Natural killer cell (primary cell): Measurements from ENCODE around the gene CDH2. TPM values are rescaled to one million over a fixed set of nuclear protein-coding genes. Genes with fewer than 3 reads are reported as not detected.

Experiments used
- ATAC-seq, 3 donors: fragments of 150-1000 bp in 2 of 3; fragments of 200-7000 bp in 1 of 3; cut with Tn5 transposase; 1 replicate in 1 of 3; 2 replicates in 2 of 3; pipeline ENCODE4 v1.10.0; 2021; ENCODE audit warnings: mild to moderate bottlenecking in 2 of 3, moderate library complexity in 2 of 3
- DNase-seq, 2 donors: peaks; one replicate each; pipeline versions ENCODE4 v3.0.0 to v3.0.0-alpha.2; 2013 to 2021; ENCODE audit warnings: mixed read lengths in 1 of 2
- H3K27ac ChIP-seq: one replicate; pipeline ENCODE4 v1.5.1; 2013; ENCODE audit warnings: mild to moderate bottlenecking, low read length
- H3K27me3 ChIP-seq: one replicate; pipeline ENCODE4 v1.6.1; 2013; ENCODE audit warnings: low read length; ENCODE audit not compliant: control insufficient read depth, insufficient read depth
- H3K36me3 ChIP-seq: one replicate; pipeline ENCODE4 v1.6.1; 2013; ENCODE audit warnings: low read length; ENCODE audit not compliant: control insufficient read depth, insufficient read depth
- H3K4me1 ChIP-seq: one replicate; pipeline ENCODE4 v1.6.1; 2013; ENCODE audit warnings: low read length; ENCODE audit not compliant: control insufficient read depth, insufficient read depth
- H3K4me3 ChIP-seq: one replicate; pipeline ENCODE4 v1.5.1; 2013; ENCODE audit warnings: low read length
- H3K9me3 ChIP-seq: one replicate; pipeline ENCODE4 v1.6.1; 2013; ENCODE audit warnings: low read length; ENCODE audit not compliant: control insufficient read depth, insufficient read depth
- H3K27ac Mint-ChIP-seq, 2 donors: one replicate each; pipeline ENCODE4 v1.8.0; 2022; ENCODE audit warnings: mild to moderate bottlenecking in 2 of 2, mixed read lengths in 2 of 2, moderate library complexity in 1 of 2
- H3K27me3 Mint-ChIP-seq, 2 donors: one replicate each; pipeline ENCODE4 v1.8.0; 2022; ENCODE audit warnings: low read depth in 2 of 2, mixed read lengths in 2 of 2
- H3K36me3 Mint-ChIP-seq: one replicate; pipeline ENCODE4 v1.8.0; 2022; ENCODE audit warnings: mixed read lengths
- H3K4me1 Mint-ChIP-seq, 2 donors: one replicate each; pipeline ENCODE4 v1.8.0; 2022; ENCODE audit warnings: mixed read lengths in 2 of 2
- H3K4me3 Mint-ChIP-seq: one replicate; pipeline ENCODE4 v1.8.0; 2022; ENCODE audit warnings: mild to moderate bottlenecking, moderate library complexity, mixed read lengths
- H3K9me3 Mint-ChIP-seq, 2 donors: one replicate each; pipeline ENCODE4 v1.8.0; 2022; ENCODE audit warnings: mixed read lengths in 2 of 2
- WGBS: methylation state at CpG from one replicate; pipeline ENCODE4 v1.1.7; 2013; ENCODE audit warnings: missing lambda C conversion rate; ENCODE audit not compliant: insufficient coverage; 5-methylcytosine and 5-hydroxymethylcytosine counted together
- intact Hi-C: fragments of 100-400 bp; cut with micrococcal nuclease; formaldehyde crosslinking; loops from one replicate; pipeline ENCODE4 v1.14.2; 2022
- total RNA-seq, 4 donors: library from RNA; stranded (reverse); fragments of 120-200 nt in 1 of 4; gene quantifications; one replicate each; pipeline versions ENCODE4 v1.2.3 to v1.2.4, GENCODE V29; 2013 to 2022
- TF ChIP-seq, protein P1 (sequence below): fragments of 200-600 bp; IDR thresholded peaks from one replicate; pipeline ENCODE4 v1.8.0; 2022; ENCODE audit warnings: antibody characterized with exemption

The CDH2 gene
- total RNA-seq, 3 donors from 2014 or later (not counting 1 experiment from before 2014, with no cell fraction given), result 0.09 to 0.35 (median 0.26) TPM

GRCh38 chr18:28012336-28012735 lies 164.6 kb downstream of the CDH2 start:
- no peaks in the 10 kb centered on the region for H3K4me1 Mint-ChIP-seq
- Histone ChIP-seq H3K27ac (no peak overlapping the region), H3K36me3 (no peaks in the 10 kb centered on the region), H3K4me3 (no peak overlapping the region), H3K4me1 (no peaks in the 10 kb centered on the region), H3K9me3 (no peaks in the 10 kb centered on the region), H3K27me3 (no peaks in the 10 kb centered on the region)
- ATAC-seq, result no peak
- no peak for DNase-seq
- H3K36me3 Mint-ChIP-seq, result no peaks in the 10 kb centered on the region
- no peak overlapping the region for H3K4me3 Mint-ChIP-seq
- TF ChIP-seq, protein P1, sequence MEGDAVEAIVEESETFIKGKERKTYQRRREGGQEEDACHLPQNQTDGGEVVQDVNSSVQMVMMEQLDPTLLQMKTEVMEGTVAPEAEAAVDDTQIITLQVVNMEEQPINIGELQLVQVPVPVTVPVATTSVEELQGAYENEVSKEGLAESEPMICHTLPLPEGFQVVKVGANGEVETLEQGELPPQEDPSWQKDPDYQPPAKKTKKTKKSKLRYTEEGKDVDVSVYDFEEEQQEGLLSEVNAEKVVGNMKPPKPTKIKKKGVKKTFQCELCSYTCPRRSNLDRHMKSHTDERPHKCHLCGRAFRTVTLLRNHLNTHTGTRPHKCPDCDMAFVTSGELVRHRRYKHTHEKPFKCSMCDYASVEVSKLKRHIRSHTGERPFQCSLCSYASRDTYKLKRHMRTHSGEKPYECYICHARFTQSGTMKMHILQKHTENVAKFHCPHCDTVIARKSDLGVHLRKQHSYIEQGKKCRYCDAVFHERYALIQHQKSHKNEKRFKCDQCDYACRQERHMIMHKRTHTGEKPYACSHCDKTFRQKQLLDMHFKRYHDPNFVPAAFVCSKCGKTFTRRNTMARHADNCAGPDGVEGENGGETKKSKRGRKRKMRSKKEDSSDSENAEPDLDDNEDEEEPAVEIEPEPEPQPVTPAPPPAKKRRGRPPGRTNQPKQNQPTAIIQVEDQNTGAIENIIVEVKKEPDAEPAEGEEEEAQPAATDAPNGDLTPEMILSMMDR, result no peak
- H3K27me3 Mint-ChIP-seq, result no peaks in the 10 kb centered on the region
- intact Hi-C loops, result no loop called here
- H3K27ac Mint-ChIP-seq, result no peak overlapping the region
- peaks cover 3 to 4% of the 10 kb centered on the region in 2 donors for H3K9me3 Mint-ChIP-seq

DNA sequence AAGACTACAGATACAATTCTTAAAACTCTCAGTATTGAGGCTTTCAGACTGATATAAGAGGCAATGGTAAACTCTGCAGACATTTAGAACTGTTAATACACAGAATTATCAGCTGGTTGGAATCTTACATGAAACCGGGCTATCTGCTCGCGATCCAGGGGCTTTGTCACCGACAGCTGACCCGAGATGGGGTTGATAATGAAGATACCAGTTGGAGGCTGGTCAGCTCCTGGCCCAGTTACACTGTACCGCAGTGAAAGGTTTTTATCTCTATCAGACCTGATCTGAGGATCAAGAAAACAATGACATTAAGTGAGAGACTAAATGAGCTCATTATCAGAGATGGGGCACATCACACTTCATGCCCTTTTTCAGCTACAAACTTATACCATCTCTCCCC lies 167.3 kb downstream of the CDH2 start:
- no peaks in the 10 kb centered on the region for H3K27me3 Mint-ChIP-seq
- Histone ChIP-seq H3K36me3 (no peaks in the 10 kb centered on the region), H3K27ac (no peak overlapping the region), H3K27me3 (no peaks in the 10 kb centered on the region), H3K9me3 (no peaks in the 10 kb centered on the region), H3K4me3 (no peak overlapping the region), H3K4me1 (no peaks in the 10 kb centered on the region)
- 86% methylated on average over 6 of the region's 6 CpGs for WGBS
- DNase-seq (no peak), ATAC-seq (no peak)
- no peak overlapping the region for H3K4me3 Mint-ChIP-seq
- intact Hi-C loops, result no loop called here
- H3K27ac Mint-ChIP-seq, result no peak overlapping the region
- no peaks in the 10 kb centered on the region for H3K36me3 Mint-ChIP-seq
- H3K9me3 Mint-ChIP-seq, result peaks cover 0 to 2% of the 10 kb centered on the region in 2 donors
- TF ChIP-seq, protein P1, result no peak
- H3K4me1 Mint-ChIP-seq, result no peaks in the 10 kb centered on the region

GRCh38 chr18:28007841-28008240 lies 169.1 kb downstream of the CDH2 start:
- no peak for DNase-seq
- Histone ChIP-seq H3K4me1 (no peaks in the 10 kb centered on the region), H3K27ac (no peak overlapping the region), H3K27me3 (no peaks in the 10 kb centered on the region), H3K9me3 (no peaks in the 10 kb centered on the region), H3K36me3 (no peaks in the 10 kb centered on the region), H3K4me3 (no peak overlapping the region)
- Mint-ChIP-seq H3K27ac (no peak overlapping the region), H3K36me3 (no peaks in the 10 kb centered on the region), H3K4me3 (no peak overlapping the region), H3K9me3 (peaks cover 2 to 4% of the 10 kb centered on the region in 2 donors), H3K27me3 (no peaks in the 10 kb centered on the region), H3K4me1 (no peaks in the 10 kb centered on the region)
- TF ChIP-seq, protein P1, result no peak
- no peak for ATAC-seq
- 93% methylated on average over 3 of the region's 5 CpGs for WGBS
- intact Hi-C loops, result no loop called here

GRCh38 chr18:28005164-28005563 lies 171.8 kb downstream of the CDH2 start:
- intact Hi-C loops, result no loop called here
- Mint-ChIP-seq H3K4me1 (no peaks in the 10 kb centered on the region), H3K27me3 (no peaks in the 10 kb centered on the region), H3K27ac (no peak overlapping the region), H3K4me3 (no peak overlapping the region), H3K36me3 (no peaks in the 10 kb centered on the region), H3K9me3 (peaks cover 6% of the 10 kb centered on the region in 2 donors)
- H3K27ac ChIP-seq, result no peak overlapping the region
- ATAC-seq (no peak), DNase-seq (no peak)
- H3K9me3 ChIP-seq, result no peaks in the 10 kb centered on the region
- TF ChIP-seq, protein P1, result no peak
- H3K27me3 ChIP-seq, result no peaks in the 10 kb centered on the region
- no peaks in the 10 kb centered on the region for H3K36me3 ChIP-seq
- H3K4me1 ChIP-seq, result no peaks in the 10 kb centered on the region
- H3K4me3 ChIP-seq, result no peak overlapping the region
- WGBS, result 83% methylated on average over 7 of the region's 7 CpGs
